Measurements from ENCODE around the gene PTPRE.

GRCh38 chr10:128121750-128122412 is 215.0 kb downstream of the PTPRE start:
- TF ChIP-seq ZNF565 (CRISPR knock-in tag; conservative IDR thresholded peaks at IDR 0.05; ENCODE audit: low read depth) (no peak), TSHZ2 (CRISPR knock-in tag; IDR thresholded peaks at IDR 0.05) (no peak), BACH2 (CRISPR knock-in tag; IDR thresholded peaks at IDR 0.05; ENCODE audit: borderline replicate concordance) (no peak), CREB5 (CRISPR knock-in tag; IDR thresholded peaks at IDR 0.05; ENCODE audit: low read depth) (no peak), ZFP30 (CRISPR knock-in tag; IDR thresholded peaks at IDR 0.05) (no peak), CSDC2 (CRISPR knock-in tag; IDR thresholded peaks at IDR 0.05) (no peak), ZFP3 (CRISPR knock-in tag; IDR thresholded peaks at IDR 0.05) (no peak), ARNTL (CRISPR knock-in tag; IDR thresholded peaks at IDR 0.05; ENCODE audit: borderline replicate concordance, low read depth) (no peak), TOX (CRISPR knock-in tag; IDR thresholded peaks at IDR 0.05; ENCODE audit: borderline replicate concordance) (no peak), RARB (CRISPR knock-in tag; IDR thresholded peaks at IDR 0.05) (no peak), ZC3H10 (CRISPR knock-in tag; IDR thresholded peaks at IDR 0.05) (no peak), PATZ1 (CRISPR knock-in tag; IDR thresholded peaks at IDR 0.05; ENCODE audit: borderline replicate concordance) (no peak), ESRRG (CRISPR knock-in tag; IDR thresholded peaks at IDR 0.05) (no peak)

Data from SK-N-SH treated with all-trans-retinoic acid at 6 μM for 48 hours (cell line).